Measurements from ENCODE around the gene INPP4B.

INPP4B gene

DNA sequence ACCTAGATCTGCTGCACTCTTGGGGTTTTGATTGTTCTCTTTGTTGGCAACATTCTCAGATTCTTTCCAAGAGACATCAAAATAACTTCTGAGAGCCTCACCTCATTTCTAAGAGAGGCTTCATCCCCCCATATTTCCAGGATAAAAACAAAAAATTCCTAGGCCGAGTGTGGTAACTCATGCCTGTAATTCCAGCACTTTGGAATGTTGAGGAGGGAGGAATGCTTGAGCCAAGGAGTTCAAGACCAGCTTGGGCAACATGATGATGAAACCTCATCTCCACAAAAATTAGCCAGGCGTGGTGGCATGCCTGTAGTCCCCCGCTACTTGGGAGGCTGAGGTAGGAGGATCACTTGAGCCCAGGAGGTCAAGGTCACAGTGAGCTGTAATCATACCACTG, 477.0 kb downstream of the INPP4B start:
- Histone ChIP-seq H4K8ac (ENCODE audit: low read length) (no peak overlapping the region), H2AK5ac (ENCODE audit: low read length, severe bottlenecking) (no peak overlapping the region), H2AFZ (ENCODE audit: low read depth, low read length) (no peak overlapping the region), H3K23ac (ENCODE audit: low read length in 2 of 2) (no peak overlapping the region), H2BK15ac (ENCODE audit: low read depth, poor library complexity, severe bottlenecking) (no peak overlapping the region), H2BK5ac (ENCODE audit: low read depth, low read length, poor library complexity, severe bottlenecking) (no peak overlapping the region), H3K4me2 (ENCODE audit: low read length, poor library complexity, severe bottlenecking) (no peak overlapping the region), H3K14ac (ENCODE audit: low read length in 2 of 2) (no peak overlapping the region), H3K4me3 (ENCODE audit: insufficient read depth in 1 of 2, low read depth in 1 of 2, low read length in 2 of 2) (no peak overlapping the region), H3K9me3 (ENCODE audit: control insufficient read depth, low read length) (peaks cover 6% of the 10 kb centered on the region), H2BK120ac (ENCODE audit: low read depth, low read length) (no peak overlapping the region), H3K18ac (ENCODE audit: low read depth in 1 of 2, low read length in 2 of 2) (no peak overlapping the region), H3K9ac (ENCODE audit: low read length) (no peak overlapping the region), H3K36me3 (ENCODE audit: control insufficient read depth in 1 of 2, insufficient read depth in 2 of 2, low read depth in 1 of 2, low read length in 2 of 2) (no peaks in the 10 kb centered on the region), H4K91ac (ENCODE audit: low read length) (no peak overlapping the region), H3K4ac (ENCODE audit: low read depth in 1 of 2, low read length in 2 of 2) (no peak overlapping the region), H3K27ac (ENCODE audit: low read length, poor library complexity, severe bottlenecking) (no peak overlapping the region), H3K4me1 (ENCODE audit: control insufficient read depth, insufficient read depth, low read depth, low read length) (peaks cover 2% of the 10 kb centered on the region), H2BK12ac (ENCODE audit: low read length in 2 of 2) (no peak overlapping the region), H3K27me3 (ENCODE audit: control insufficient read depth in 1 of 2, insufficient read depth in 1 of 2, low read length in 2 of 2) (no peaks in the 10 kb centered on the region), H3K79me1 (replicated peaks; ENCODE audit: low read length, poor library complexity, severe bottlenecking) (peaks cover 20% of the 10 kb centered on the region)
- DNase-seq = no peak
- 86% methylated on average over 1 of the region's 3 CpGs for WGBS

DNA sequence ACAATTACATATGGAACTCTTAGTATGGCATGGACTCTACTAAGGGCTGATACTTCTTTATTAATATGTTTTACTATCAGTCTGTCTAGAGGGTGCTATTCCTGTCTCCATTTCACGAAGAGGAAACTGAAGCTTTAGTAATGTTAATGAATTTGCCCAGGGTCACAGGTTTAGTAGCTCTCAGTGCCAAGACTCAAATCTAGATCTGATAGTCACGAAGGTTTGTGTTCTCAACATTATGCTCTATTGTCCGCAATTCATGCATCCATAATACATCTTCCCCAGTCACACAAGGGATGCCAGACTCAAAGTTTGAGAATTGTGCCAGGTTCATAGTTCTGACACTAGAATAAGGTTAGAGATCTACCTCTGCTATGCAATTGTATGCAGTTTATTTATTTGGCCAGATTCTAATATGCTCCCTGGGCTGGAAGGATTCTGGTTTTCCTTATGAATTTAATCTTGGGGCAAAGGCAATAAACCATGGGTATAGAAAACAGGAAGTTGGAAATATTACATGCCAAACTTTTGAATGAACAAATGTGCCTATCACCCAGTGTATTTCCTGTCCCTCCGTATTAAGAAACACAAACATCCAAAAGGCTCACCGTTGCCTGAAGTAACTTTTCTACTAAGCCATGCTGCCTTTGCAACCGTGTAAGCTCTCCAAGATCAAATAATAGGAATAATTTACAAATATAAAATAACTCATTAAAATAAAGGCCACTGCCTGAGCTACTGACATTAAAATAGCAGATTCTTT, 478.5 kb downstream of the INPP4B start:
- Histone ChIP-seq H2AK5ac (ENCODE audit: low read length, severe bottlenecking) (no peak overlapping the region), H4K91ac (ENCODE audit: low read length) (no peak overlapping the region), H3K27ac (ENCODE audit: low read length, poor library complexity, severe bottlenecking) (no peak overlapping the region), H2BK5ac (ENCODE audit: low read depth, low read length, poor library complexity, severe bottlenecking) (no peak overlapping the region), H3K9me3 (ENCODE audit: control insufficient read depth, low read length) (peaks cover 6% of the 10 kb centered on the region), H3K36me3 (ENCODE audit: control insufficient read depth in 1 of 2, insufficient read depth in 2 of 2, low read depth in 1 of 2, low read length in 2 of 2) (no peaks in the 10 kb centered on the region), H3K18ac (ENCODE audit: low read depth in 1 of 2, low read length in 2 of 2) (no peak overlapping the region), H2AFZ (ENCODE audit: low read depth, low read length) (no peak overlapping the region), H3K79me1 (replicated peaks; ENCODE audit: low read length, poor library complexity, severe bottlenecking) (peaks cover 19% of the 10 kb centered on the region), H3K23ac (ENCODE audit: low read length in 2 of 2) (no peak overlapping the region), H3K9ac (ENCODE audit: low read length) (no peak overlapping the region), H2BK15ac (ENCODE audit: low read depth, poor library complexity, severe bottlenecking) (no peak overlapping the region), H3K4me3 (ENCODE audit: insufficient read depth in 1 of 2, low read depth in 1 of 2, low read length in 2 of 2) (no peak overlapping the region), H2BK12ac (ENCODE audit: low read length in 2 of 2) (no peak overlapping the region), H3K4me1 (ENCODE audit: control insufficient read depth, insufficient read depth, low read depth, low read length) (peaks cover 2% of the 10 kb centered on the region), H3K4me2 (ENCODE audit: low read length, poor library complexity, severe bottlenecking) (no peak overlapping the region), H3K14ac (ENCODE audit: low read length in 2 of 2) (no peak overlapping the region), H2BK120ac (ENCODE audit: low read depth, low read length) (no peak overlapping the region), H3K27me3 (ENCODE audit: control insufficient read depth in 1 of 2, insufficient read depth in 1 of 2, low read length in 2 of 2) (no peaks in the 10 kb centered on the region), H3K4ac (ENCODE audit: low read depth in 1 of 2, low read length in 2 of 2) (no peak overlapping the region), H4K8ac (ENCODE audit: low read length) (no peak overlapping the region)
- 60% methylated on average over 5 of the region's 6 CpGs for WGBS
- no peak for DNase-seq

DNA sequence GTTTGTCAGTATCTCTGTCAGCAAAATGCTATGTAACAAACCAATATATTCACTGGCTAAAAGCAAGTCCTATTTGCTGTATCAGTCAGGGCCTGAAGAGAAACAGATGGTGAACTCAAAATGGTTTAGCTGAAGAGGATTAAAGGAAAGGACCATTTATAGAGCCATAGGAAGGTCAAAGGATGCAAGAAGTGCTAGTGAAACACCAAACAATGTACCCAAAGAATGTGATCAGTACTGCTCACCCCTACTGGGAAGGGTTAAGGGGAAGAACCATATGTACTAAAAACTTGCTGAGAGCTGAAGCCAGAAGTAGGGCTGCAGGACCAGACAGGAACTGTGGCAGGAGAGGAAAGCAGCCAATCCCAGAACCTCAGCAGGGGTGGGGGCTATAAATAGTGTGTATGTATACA, 479.3 kb downstream of the INPP4B start:
- Histone ChIP-seq H3K36me3 (ENCODE audit: control insufficient read depth in 1 of 2, insufficient read depth in 2 of 2, low read depth in 1 of 2, low read length in 2 of 2) (no peaks in the 10 kb centered on the region), H3K9me3 (ENCODE audit: control insufficient read depth, low read length) (peaks cover 6% of the 10 kb centered on the region), H3K27me3 (ENCODE audit: control insufficient read depth in 1 of 2, insufficient read depth in 1 of 2, low read length in 2 of 2) (no peaks in the 10 kb centered on the region), H3K27ac (ENCODE audit: low read length, poor library complexity, severe bottlenecking) (peak overlapping the region; percentile 32), H3K4me2 (ENCODE audit: low read length, poor library complexity, severe bottlenecking) (no peak overlapping the region), H2BK5ac (ENCODE audit: low read depth, low read length, poor library complexity, severe bottlenecking) (no peak overlapping the region), H2BK12ac (ENCODE audit: low read length in 2 of 2) (no peak overlapping the region), H3K4me1 (ENCODE audit: control insufficient read depth, insufficient read depth, low read depth, low read length) (peaks cover 2% of the 10 kb centered on the region), H3K14ac (ENCODE audit: low read length in 2 of 2) (no peak overlapping the region), H2BK15ac (ENCODE audit: low read depth, poor library complexity, severe bottlenecking) (no peak overlapping the region), H3K79me1 (replicated peaks; ENCODE audit: low read length, poor library complexity, severe bottlenecking) (peaks cover 19% of the 10 kb centered on the region), H2BK120ac (ENCODE audit: low read depth, low read length) (no peak overlapping the region), H2AK5ac (ENCODE audit: low read length, severe bottlenecking) (no peak overlapping the region), H2AFZ (ENCODE audit: low read depth, low read length) (no peak overlapping the region), H3K4ac (ENCODE audit: low read depth in 1 of 2, low read length in 2 of 2) (no peak overlapping the region), H3K23ac (ENCODE audit: low read length in 2 of 2) (no peak overlapping the region), H3K9ac (ENCODE audit: low read length) (no peak overlapping the region), H3K4me3 (ENCODE audit: insufficient read depth in 1 of 2, low read depth in 1 of 2, low read length in 2 of 2) (no peak overlapping the region), H4K91ac (ENCODE audit: low read length) (no peak overlapping the region), H4K8ac (ENCODE audit: low read length) (no peak overlapping the region), H3K18ac (ENCODE audit: low read depth in 1 of 2, low read length in 2 of 2) (peak overlapping the region in 1 of 2 experiments; percentile 9)
- DNase-seq = peak; percentile 41

DNA sequence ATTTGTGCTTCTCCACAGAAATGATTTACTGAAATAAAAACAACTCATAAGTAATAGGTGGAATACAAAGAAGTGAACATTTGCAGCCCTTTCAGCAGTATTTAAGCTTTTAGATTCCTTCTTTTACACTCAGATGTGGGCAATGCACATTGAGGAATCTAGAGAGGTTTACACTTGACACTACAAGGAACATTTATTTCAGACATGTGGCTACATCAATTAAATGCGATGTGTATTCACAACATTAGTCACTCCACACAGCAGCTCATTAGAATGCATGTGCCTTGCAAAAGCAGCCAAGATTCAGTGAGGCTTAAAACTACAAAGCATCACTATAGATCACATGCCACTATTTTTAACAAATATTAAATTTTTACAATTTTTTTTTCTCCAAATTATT, 480.7 kb downstream of the INPP4B start:
- H3K9me3 ChIP-seq (ENCODE audit: control insufficient read depth, low read length) = no peaks in the 10 kb centered on the region
- no peak overlapping the region for H3K14ac ChIP-seq (ENCODE audit: low read length in 2 of 2)
- H2BK120ac ChIP-seq (ENCODE audit: low read depth, low read length) = no peak overlapping the region
- no peak overlapping the region for H3K4me3 ChIP-seq (ENCODE audit: insufficient read depth in 1 of 2, low read depth in 1 of 2, low read length in 2 of 2)
- no peak overlapping the region for H2BK5ac ChIP-seq (ENCODE audit: low read depth, low read length, poor library complexity, severe bottlenecking)
- H3K9ac ChIP-seq (ENCODE audit: low read length) = no peak overlapping the region
- no peak overlapping the region for H2AFZ ChIP-seq (ENCODE audit: low read depth, low read length)
- peak overlapping the region; percentile 23 for H3K27ac ChIP-seq (ENCODE audit: low read length, poor library complexity, severe bottlenecking)
- H3K4me2 ChIP-seq (ENCODE audit: low read length, poor library complexity, severe bottlenecking) = no peak overlapping the region
- H3K18ac ChIP-seq (ENCODE audit: low read depth in 1 of 2, low read length in 2 of 2) = no peak overlapping the region
- no peak overlapping the region for H4K8ac ChIP-seq (ENCODE audit: low read length)
- no peak overlapping the region for H2BK15ac ChIP-seq (ENCODE audit: low read depth, poor library complexity, severe bottlenecking)
- H2BK12ac ChIP-seq (ENCODE audit: low read length in 2 of 2) = no peak overlapping the region
- no peak overlapping the region for H3K4ac ChIP-seq (ENCODE audit: low read depth in 1 of 2, low read length in 2 of 2)
- H2AK5ac ChIP-seq (ENCODE audit: low read length, severe bottlenecking) = no peak overlapping the region
- H3K79me1 ChIP-seq (replicated peaks; ENCODE audit: low read length, poor library complexity, severe bottlenecking) = peaks cover 18% of the 10 kb centered on the region
- no peak overlapping the region for H3K23ac ChIP-seq (ENCODE audit: low read length in 2 of 2)
- peaks cover 2% of the 10 kb centered on the region for H3K4me1 ChIP-seq (ENCODE audit: control insufficient read depth, insufficient read depth, low read depth, low read length)
- 94% methylated on average over 1 of the region's 1 CpG for WGBS
- no peaks in the 10 kb centered on the region for H3K36me3 ChIP-seq (ENCODE audit: control insufficient read depth in 1 of 2, insufficient read depth in 2 of 2, low read depth in 1 of 2, low read length in 2 of 2)
- no peak for DNase-seq
- no peaks in the 10 kb centered on the region for H3K27me3 ChIP-seq (ENCODE audit: control insufficient read depth in 1 of 2, insufficient read depth in 1 of 2, low read length in 2 of 2)
- H4K91ac ChIP-seq (ENCODE audit: low read length) = no peak overlapping the region

Measured in mesenchymal stem cell (in vitro differentiated cells and primary cell).